NCI-H226 (cell line): ENCODE data around the gene CCL17.

Experiments
- DNase-seq: peaks from one replicate; pipeline ENCODE4 v3.0.0-alpha.2; 2015

Gene CCL17

GRCh38 chr16:57401943-57402640 is 2.5 kb upstream of the CCL17 start:
- DNase-seq: no peak

- no peak for DNase-seq
Measured at GRCh38 chr16:57405097-57405496, 530 bp downstream of the CCL17 start.

GRCh38 chr16:57406881-57407280 is 2.3 kb downstream of the CCL17 start:
- DNase-seq: no peak

- no peak for DNase-seq
Measured at GRCh38 chr16:57407521-57408353, 3.2 kb downstream of the CCL17 start.

GRCh38 chr16:57409065-57409464 is 4.5 kb downstream of the CCL17 start:
- DNase-seq: no peak

GRCh38 chr16:57409870-57410587 is 5.5 kb downstream of the CCL17 start:
- DNase-seq: peak; percentile 23

- DNase-seq: no peak
Measured at GRCh38 chr16:57411362-57411976, 6.9 kb downstream of the CCL17 start.

- no peak for DNase-seq
Measured at GRCh38 chr16:57412584-57412983, 8.0 kb downstream of the CCL17 start.

GRCh38 chr16:57413301-57413730 is 8.7 kb downstream of the CCL17 start:
- DNase-seq: no peak

GRCh38 chr16:57413733-57414132 is 9.2 kb downstream of the CCL17 start:
- DNase-seq: no peak

- no peak for DNase-seq
Measured at GRCh38 chr16:57416084-57416483, 11.5 kb downstream of the CCL17 start.

- DNase-seq: no peak
Measured at GRCh38 chr16:57419506-57419905, 14.9 kb downstream of the CCL17 start.

GRCh38 chr16:57422026-57422944 is 17.7 kb downstream of the CCL17 start:
- DNase-seq: no peak

- DNase-seq: no peak
Measured at GRCh38 chr16:57423152-57423551, 18.6 kb downstream of the CCL17 start.

- no peak for DNase-seq
Measured at GRCh38 chr16:57424583-57424982, 20.0 kb downstream of the CCL17 start.

- no peak for DNase-seq
Measured at GRCh38 chr16:57426356-57426755, 21.8 kb downstream of the CCL17 start.

GRCh38 chr16:57427307-57427706 is 22.7 kb downstream of the CCL17 start:
- DNase-seq: no peak

- no peak for DNase-seq
Measured at GRCh38 chr16:57427824-57428223, 23.3 kb downstream of the CCL17 start.

GRCh38 chr16:57430955-57431354 is 26.4 kb downstream of the CCL17 start:
- no peak for DNase-seq

- DNase-seq: no peak
Measured at GRCh38 chr16:57432505-57432904, 27.9 kb downstream of the CCL17 start.

GRCh38 chr16:57432989-57433388 is 28.4 kb downstream of the CCL17 start:
- no peak for DNase-seq

GRCh38 chr16:57434003-57434402 is 29.4 kb downstream of the CCL17 start:
- no peak for DNase-seq
